Measurements from ENCODE around the gene ZBTB47.

Gene ZBTB47
- total RNA-seq = 3.3 to 4.0 (median 4.0) reads per million in 3 donors

DNA sequence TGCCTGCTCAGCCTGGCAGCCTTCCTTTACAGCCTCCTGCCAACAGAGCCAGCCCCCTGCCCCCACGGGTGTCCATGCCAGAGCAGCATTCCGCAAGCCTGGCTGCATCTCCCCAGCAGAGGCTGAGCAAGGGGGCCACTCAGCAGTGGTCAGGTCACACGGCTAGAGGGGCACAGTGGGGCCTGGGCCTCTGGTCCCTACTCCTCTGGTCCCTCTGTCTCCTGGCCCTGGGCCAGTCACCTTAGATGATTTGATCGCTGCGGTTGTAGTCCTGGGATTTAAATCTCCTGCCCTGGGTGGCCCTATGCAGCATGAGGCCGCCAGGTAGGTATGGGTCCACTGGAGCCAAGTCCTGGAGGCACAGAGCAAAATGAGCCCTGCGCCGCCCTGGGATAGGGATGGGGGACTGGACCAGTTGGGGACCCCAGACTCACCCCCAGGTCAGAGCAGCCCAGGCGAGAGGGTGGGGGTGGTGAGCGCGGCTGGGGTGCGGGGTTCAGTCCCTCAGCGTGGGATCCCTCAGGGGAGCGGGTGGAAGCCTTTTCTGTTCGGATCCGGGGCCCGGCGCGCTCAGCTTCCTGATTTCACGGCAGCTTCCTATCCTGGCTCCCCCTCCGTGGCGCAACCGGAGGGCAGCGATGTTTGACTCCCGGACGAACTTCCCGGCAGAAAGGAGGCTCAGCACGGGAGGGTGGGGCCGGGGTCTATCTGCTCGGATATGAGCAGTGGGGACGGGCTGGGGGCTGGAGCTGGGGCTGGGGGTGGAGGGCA is at the start of gene ZBTB47:
Gene ZBTB47, plus strand, starts transcription at position 138 of the 771 bp plus-strand sequence. CDS start 4,659 bp downstream, outside the sequence.
- no peak within 1 kb of the TSS for H3K27ac ChIP-seq (ENCODE audit: insufficient read depth, low read length, poor library complexity, severe bottlenecking)
- no peak for DNase-seq

DNA sequence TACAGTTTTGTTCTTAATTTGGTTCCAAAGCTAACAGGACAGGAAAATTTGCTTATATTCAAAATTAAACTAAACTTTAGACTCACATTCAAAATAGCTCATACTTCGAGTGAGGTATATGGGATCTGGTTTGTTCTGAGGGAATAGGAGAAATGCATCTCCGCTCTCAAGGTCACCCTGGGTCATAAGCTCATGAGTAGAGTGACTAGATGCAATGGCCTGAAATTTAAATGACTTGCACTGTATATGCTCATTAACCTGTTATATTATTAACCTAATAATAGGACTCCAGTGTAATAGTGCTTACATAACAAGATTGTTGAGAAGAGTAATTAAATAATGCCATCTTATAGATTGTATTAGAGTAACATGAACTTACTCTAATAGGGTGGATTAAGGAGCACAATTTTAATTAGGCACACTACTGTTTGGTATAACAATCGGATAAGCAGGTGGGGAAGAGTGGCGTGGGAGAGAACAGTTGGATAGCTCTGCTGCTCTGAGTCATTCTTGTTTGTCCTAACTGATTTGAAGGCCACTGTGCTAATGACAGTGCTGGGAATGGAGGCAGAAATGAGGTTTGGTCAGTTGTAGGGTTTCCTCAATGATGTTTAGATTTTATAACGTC is 47.8 kb upstream of the ZBTB47 start:
- peaks cover 14% of the 10 kb centered on the region for H3K4me1 ChIP-seq (ENCODE audit: control insufficient read depth, insufficient read depth, low read length, poor library complexity, severe bottlenecking)
- H3K4me3 ChIP-seq (ENCODE audit: insufficient read depth, low read depth, low read length, poor library complexity, severe bottlenecking) = no peak overlapping the region
- H3K9me3 ChIP-seq (ENCODE audit: control insufficient read depth, low read length) = no peaks in the 10 kb centered on the region
- no peak overlapping the region for H3K27ac ChIP-seq (ENCODE audit: insufficient read depth, low read length, poor library complexity, severe bottlenecking)
- H3K27me3 ChIP-seq (replicated peaks; ENCODE audit: control insufficient read depth, insufficient read depth, low read length, poor library complexity, severe bottlenecking) = no peaks in the 10 kb centered on the region
- no peaks in the 10 kb centered on the region for H3K36me3 ChIP-seq (ENCODE audit: control insufficient read depth, insufficient read depth, low read length)
- DNase-seq = no peak

More for the DNA sequence above, at the start of gene ZBTB47:
- H3K27me3 ChIP-seq (replicated peaks; ENCODE audit: control insufficient read depth, insufficient read depth, low read length, poor library complexity, severe bottlenecking) = no peaks in the 10 kb centered on the region
- H3K4me3 ChIP-seq (ENCODE audit: insufficient read depth, low read depth, low read length, poor library complexity, severe bottlenecking) = peak within 1 kb of the TSS; percentile 68
- peaks cover 14% of the 10 kb centered on the region for H3K4me1 ChIP-seq (ENCODE audit: control insufficient read depth, insufficient read depth, low read length, poor library complexity, severe bottlenecking)
- H3K36me3 ChIP-seq (ENCODE audit: control insufficient read depth, insufficient read depth, low read length) = peaks cover 4% of the 10 kb centered on the region
- no peaks in the 10 kb centered on the region for H3K9me3 ChIP-seq (ENCODE audit: control insufficient read depth, low read length)

DNA sequence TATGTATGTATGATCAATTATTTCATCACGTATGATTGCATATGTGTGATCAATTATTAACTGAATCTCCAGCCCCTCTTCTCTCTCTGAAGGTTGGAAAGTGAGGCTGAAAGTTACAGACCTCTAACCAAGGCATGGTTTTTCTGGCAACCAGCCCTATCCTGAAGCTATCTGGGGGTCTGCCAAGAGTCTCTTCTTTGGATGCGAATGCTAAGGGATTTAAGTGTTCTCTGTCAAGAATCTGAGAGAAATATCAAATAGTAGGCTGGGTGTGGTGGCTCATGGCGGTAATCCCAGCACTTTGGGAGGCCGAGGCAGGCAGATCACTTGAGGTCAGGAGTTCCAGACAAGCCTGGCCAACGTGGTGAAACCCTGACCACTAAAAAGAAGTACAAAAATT is 44.9 kb upstream of the ZBTB47 start:
- H3K9me3 ChIP-seq (ENCODE audit: control insufficient read depth, low read length) = no peaks in the 10 kb centered on the region
- DNase-seq = no peak
- H3K27me3 ChIP-seq (replicated peaks; ENCODE audit: control insufficient read depth, insufficient read depth, low read length, poor library complexity, severe bottlenecking) = no peaks in the 10 kb centered on the region
- H3K4me1 ChIP-seq (ENCODE audit: control insufficient read depth, insufficient read depth, low read length, poor library complexity, severe bottlenecking) = peaks cover 14% of the 10 kb centered on the region
- no peak overlapping the region for H3K27ac ChIP-seq (ENCODE audit: insufficient read depth, low read length, poor library complexity, severe bottlenecking)
- no peaks in the 10 kb centered on the region for H3K36me3 ChIP-seq (ENCODE audit: control insufficient read depth, insufficient read depth, low read length)
- H3K4me3 ChIP-seq (ENCODE audit: insufficient read depth, low read depth, low read length, poor library complexity, severe bottlenecking) = no peak overlapping the region

DNA sequence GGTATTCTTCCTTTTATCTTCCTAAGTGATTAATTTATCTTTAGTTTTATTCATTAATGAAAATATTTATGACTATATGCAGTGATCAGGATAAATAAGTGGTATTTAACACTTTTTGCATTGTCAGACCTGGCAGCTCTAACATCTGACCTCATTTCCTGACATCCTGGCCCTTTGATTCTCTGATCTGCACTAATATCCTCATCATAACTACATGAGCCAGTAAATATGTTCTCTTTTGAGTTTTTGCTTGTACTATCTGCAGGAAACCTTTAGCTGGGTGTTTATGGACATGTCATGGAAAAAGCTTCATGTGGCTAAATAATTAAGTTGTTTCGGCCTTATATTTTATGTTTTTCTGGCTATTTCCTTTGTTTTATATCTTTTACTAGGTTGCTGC is 42.5 kb upstream of the ZBTB47 start:
- Histone ChIP-seq H3K9me3 (ENCODE audit: control insufficient read depth, low read length) (no peaks in the 10 kb centered on the region), H3K4me1 (ENCODE audit: control insufficient read depth, insufficient read depth, low read length, poor library complexity, severe bottlenecking) (peaks cover 18% of the 10 kb centered on the region), H3K27ac (ENCODE audit: insufficient read depth, low read length, poor library complexity, severe bottlenecking) (peak overlapping the region; percentile 21), H3K36me3 (ENCODE audit: control insufficient read depth, insufficient read depth, low read length) (peaks cover 2% of the 10 kb centered on the region), H3K4me3 (ENCODE audit: insufficient read depth, low read depth, low read length, poor library complexity, severe bottlenecking) (no peak overlapping the region), H3K27me3 (replicated peaks; ENCODE audit: control insufficient read depth, insufficient read depth, low read length, poor library complexity, severe bottlenecking) (no peaks in the 10 kb centered on the region)
- no peak for DNase-seq

DNA sequence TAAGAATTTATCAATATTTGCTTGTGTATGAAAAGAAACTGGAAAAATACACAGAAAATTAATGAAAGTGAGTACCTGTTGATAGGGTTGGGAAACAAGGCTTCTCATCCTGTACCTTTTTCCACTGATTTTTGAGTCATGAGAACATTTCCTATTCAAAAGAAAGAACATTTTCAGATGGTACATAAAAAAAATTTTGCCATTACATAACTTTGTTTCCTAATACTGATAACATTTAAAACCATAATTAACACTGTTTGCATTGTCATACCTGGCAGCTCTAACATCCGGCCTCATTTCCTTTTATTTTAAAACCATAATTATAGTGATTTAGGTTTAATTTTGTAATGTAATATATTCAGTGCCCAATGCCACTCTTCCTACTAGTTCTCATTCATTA is 41.3 kb upstream of the ZBTB47 start:
- Histone ChIP-seq H3K4me1 (ENCODE audit: control insufficient read depth, insufficient read depth, low read length, poor library complexity, severe bottlenecking) (peaks cover 18% of the 10 kb centered on the region), H3K36me3 (ENCODE audit: control insufficient read depth, insufficient read depth, low read length) (peaks cover 6% of the 10 kb centered on the region), H3K4me3 (ENCODE audit: insufficient read depth, low read depth, low read length, poor library complexity, severe bottlenecking) (no peak overlapping the region), H3K27ac (ENCODE audit: insufficient read depth, low read length, poor library complexity, severe bottlenecking) (peak overlapping the region; percentile 14), H3K27me3 (replicated peaks; ENCODE audit: control insufficient read depth, insufficient read depth, low read length, poor library complexity, severe bottlenecking) (no peaks in the 10 kb centered on the region), H3K9me3 (ENCODE audit: control insufficient read depth, low read length) (no peaks in the 10 kb centered on the region)
- no peak for DNase-seq

DNA sequence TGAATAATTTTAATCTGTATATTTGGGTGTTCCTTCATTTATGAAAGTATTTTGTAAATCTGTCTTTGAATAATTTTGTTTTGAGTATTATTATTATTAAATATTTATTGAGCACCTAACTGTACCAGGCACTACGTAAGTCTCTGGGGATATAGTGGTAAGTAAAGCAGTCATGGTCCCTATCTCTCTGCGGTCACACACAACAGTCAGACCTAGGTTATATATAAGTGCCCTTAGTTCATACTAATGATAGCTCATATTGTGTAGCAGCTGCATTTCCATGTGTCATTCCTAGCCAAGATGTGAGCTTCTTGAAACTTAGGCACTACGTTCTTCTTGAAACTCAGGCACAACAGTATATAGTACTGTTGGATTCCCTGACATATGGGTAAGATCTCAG is 40.6 kb upstream of the ZBTB47 start:
- DNase-seq = no peak
- Histone ChIP-seq H3K4me1 (ENCODE audit: control insufficient read depth, insufficient read depth, low read length, poor library complexity, severe bottlenecking) (peaks cover 18% of the 10 kb centered on the region), H3K27ac (ENCODE audit: insufficient read depth, low read length, poor library complexity, severe bottlenecking) (no peak overlapping the region)

DNA sequence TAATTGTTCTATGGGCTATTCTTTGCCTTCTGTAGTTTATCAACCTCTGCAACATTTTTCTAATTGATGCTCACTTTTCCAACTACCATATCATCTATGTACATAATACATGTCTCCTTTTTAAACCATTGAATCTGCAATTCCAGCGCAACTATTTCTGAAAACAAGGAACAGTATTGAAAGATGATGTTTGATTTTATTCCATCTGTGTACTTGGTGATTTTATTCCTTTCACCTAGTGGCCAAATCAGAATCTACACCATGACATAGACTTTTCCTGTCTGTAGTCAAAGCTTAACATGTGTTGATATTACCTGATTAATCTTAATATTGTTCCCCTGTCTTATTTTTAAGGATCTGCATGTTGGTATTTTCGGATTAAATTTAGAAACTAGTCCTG is 40.0 kb upstream of the ZBTB47 start:
- H3K27me3 ChIP-seq (replicated peaks; ENCODE audit: control insufficient read depth, insufficient read depth, low read length, poor library complexity, severe bottlenecking) = no peaks in the 10 kb centered on the region
- H3K4me1 ChIP-seq (ENCODE audit: control insufficient read depth, insufficient read depth, low read length, poor library complexity, severe bottlenecking) = peaks cover 14% of the 10 kb centered on the region
- peaks cover 8% of the 10 kb centered on the region for H3K36me3 ChIP-seq (ENCODE audit: control insufficient read depth, insufficient read depth, low read length)
- H3K9me3 ChIP-seq (ENCODE audit: control insufficient read depth, low read length) = no peaks in the 10 kb centered on the region
- no peak overlapping the region for H3K4me3 ChIP-seq (ENCODE audit: insufficient read depth, low read depth, low read length, poor library complexity, severe bottlenecking)
- DNase-seq = no peak
- H3K27ac ChIP-seq (ENCODE audit: insufficient read depth, low read length, poor library complexity, severe bottlenecking) = no peak overlapping the region

More for the DNA sequence above, 40.6 kb upstream of the ZBTB47 start:
- Histone ChIP-seq H3K9me3 (ENCODE audit: control insufficient read depth, low read length) (no peaks in the 10 kb centered on the region), H3K4me3 (ENCODE audit: insufficient read depth, low read depth, low read length, poor library complexity, severe bottlenecking) (no peak overlapping the region), H3K36me3 (ENCODE audit: control insufficient read depth, insufficient read depth, low read length) (peaks cover 6% of the 10 kb centered on the region), H3K27me3 (replicated peaks; ENCODE audit: control insufficient read depth, insufficient read depth, low read length, poor library complexity, severe bottlenecking) (no peaks in the 10 kb centered on the region)

DNA sequence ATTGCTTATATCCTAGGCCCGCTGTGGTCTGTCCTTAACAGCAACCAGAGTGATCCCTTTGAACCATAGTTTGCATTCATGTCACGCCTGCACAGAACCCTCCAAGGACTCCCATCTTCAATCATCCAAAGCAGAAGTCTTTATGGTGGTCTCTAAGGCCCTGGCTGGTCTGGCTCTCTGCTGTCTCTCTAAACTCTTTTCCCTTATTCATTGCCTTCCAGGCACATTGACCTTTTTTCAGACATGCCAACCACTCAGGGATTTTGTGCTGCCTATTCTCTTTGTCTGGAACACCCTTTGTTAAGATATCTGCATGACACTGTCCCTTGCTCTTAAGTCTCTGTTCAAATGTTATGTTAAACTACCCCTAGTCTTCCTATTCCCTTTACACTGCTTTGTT is 21.9 kb upstream of the ZBTB47 start:
- Histone ChIP-seq H3K9me3 (ENCODE audit: control insufficient read depth, low read length) (no peaks in the 10 kb centered on the region), H3K27me3 (replicated peaks; ENCODE audit: control insufficient read depth, insufficient read depth, low read length, poor library complexity, severe bottlenecking) (no peaks in the 10 kb centered on the region), H3K4me3 (ENCODE audit: insufficient read depth, low read depth, low read length, poor library complexity, severe bottlenecking) (no peak overlapping the region), H3K27ac (ENCODE audit: insufficient read depth, low read length, poor library complexity, severe bottlenecking) (no peak overlapping the region), H3K4me1 (ENCODE audit: control insufficient read depth, insufficient read depth, low read length, poor library complexity, severe bottlenecking) (no peaks in the 10 kb centered on the region), H3K36me3 (ENCODE audit: control insufficient read depth, insufficient read depth, low read length) (peaks cover 61% of the 10 kb centered on the region)
- DNase-seq = no peak

DNA sequence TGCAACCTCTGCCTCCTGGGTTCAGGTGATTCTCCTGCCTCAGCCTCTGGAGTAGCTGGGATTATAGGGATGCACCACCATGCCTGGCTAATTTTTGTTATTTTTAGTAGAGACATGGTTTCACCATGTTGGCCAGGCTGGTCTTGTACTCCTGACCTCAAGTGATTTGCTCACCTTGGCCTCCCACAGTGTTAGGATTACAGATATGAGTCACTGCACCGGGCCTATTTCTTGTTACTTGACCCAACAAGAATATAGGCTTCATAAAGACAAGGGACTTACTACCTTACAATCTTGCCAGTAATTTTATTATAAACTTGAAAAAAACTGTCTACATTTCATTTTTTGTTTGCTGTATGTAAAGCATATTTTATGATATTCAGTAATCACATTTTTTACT is 21.4 kb upstream of the ZBTB47 start:
- DNase-seq = no peak
- Histone ChIP-seq H3K36me3 (ENCODE audit: control insufficient read depth, insufficient read depth, low read length) (peaks cover 66% of the 10 kb centered on the region), H3K27me3 (replicated peaks; ENCODE audit: control insufficient read depth, insufficient read depth, low read length, poor library complexity, severe bottlenecking) (no peaks in the 10 kb centered on the region), H3K4me1 (ENCODE audit: control insufficient read depth, insufficient read depth, low read length, poor library complexity, severe bottlenecking) (no peaks in the 10 kb centered on the region), H3K9me3 (ENCODE audit: control insufficient read depth, low read length) (no peaks in the 10 kb centered on the region), H3K27ac (ENCODE audit: insufficient read depth, low read length, poor library complexity, severe bottlenecking) (no peak overlapping the region), H3K4me3 (ENCODE audit: insufficient read depth, low read depth, low read length, poor library complexity, severe bottlenecking) (no peak overlapping the region)

DNA sequence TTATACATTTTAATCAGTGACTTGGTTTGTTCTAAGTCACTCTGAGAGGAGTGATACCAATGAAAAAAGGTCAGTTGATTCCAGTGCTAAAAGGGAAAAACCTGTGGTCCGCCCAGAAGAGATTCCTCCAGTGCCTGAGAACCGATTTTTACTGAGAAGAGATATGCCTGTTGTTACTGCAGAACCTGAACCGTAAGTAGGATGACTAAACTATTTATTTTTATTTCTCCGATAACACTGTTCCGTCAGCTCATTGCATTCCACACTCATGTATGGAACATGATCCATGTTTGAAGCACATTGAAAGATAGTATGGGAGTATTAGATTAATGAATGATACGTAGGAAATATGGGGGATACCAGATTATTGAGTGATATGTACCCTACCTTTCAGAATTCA is 20.0 kb upstream of the ZBTB47 start:
- Histone ChIP-seq H3K27me3 (replicated peaks; ENCODE audit: control insufficient read depth, insufficient read depth, low read length, poor library complexity, severe bottlenecking) (no peaks in the 10 kb centered on the region), H3K4me3 (ENCODE audit: insufficient read depth, low read depth, low read length, poor library complexity, severe bottlenecking) (no peak overlapping the region), H3K36me3 (ENCODE audit: control insufficient read depth, insufficient read depth, low read length) (peaks cover 64% of the 10 kb centered on the region), H3K9me3 (ENCODE audit: control insufficient read depth, low read length) (no peaks in the 10 kb centered on the region), H3K4me1 (ENCODE audit: control insufficient read depth, insufficient read depth, low read length, poor library complexity, severe bottlenecking) (peaks cover 8% of the 10 kb centered on the region), H3K27ac (ENCODE audit: insufficient read depth, low read length, poor library complexity, severe bottlenecking) (no peak overlapping the region)
- DNase-seq = no peak
